ENCODE measurements around the gene LRRC4B. TPM values are rescaled to one million over a fixed set of nuclear protein-coding genes. Genes with fewer than 3 reads are reported as not detected.
"Not testable (repeated sequence)": the region's sequence is repeated elsewhere in the genome, so short reads cannot be mapped to it uniquely, and the experiment has no call there.

Gene LRRC4B
- total and polyA plus RNA-seq, 2 donors (not counting 1 experiment from before 2014, with no cell fraction given) = 0.02 to 0.17 TPM

GRCh38 chr19:50580970-50581634, 12.9 kb upstream of the LRRC4B start:
- no peaks in the 10 kb centered on the region for H3K27me3 ChIP-seq (ENCODE audit: control insufficient read depth, insufficient read depth, low read length)
- no peak overlapping the region for H3K27ac ChIP-seq (ENCODE audit: insufficient read depth, low read length)
- no peak overlapping the region for H3K9ac ChIP-seq (ENCODE audit: insufficient read depth, low read length)
- H3K36me3 ChIP-seq (ENCODE audit: control insufficient read depth, insufficient read depth, low read length) = no peaks in the 10 kb centered on the region
- no peak for DNase-seq (ENCODE audit: low read depth in 2 of 2)
- no peaks in the 10 kb centered on the region for H3K79me2 ChIP-seq (ENCODE audit: control insufficient read depth, insufficient read depth, low read length)
- no peaks in the 10 kb centered on the region for H3K9me3 ChIP-seq (ENCODE audit: control insufficient read depth, insufficient read depth, low read depth, low read length)
- H3K4me1 ChIP-seq (ENCODE audit: control insufficient read depth, extremely low read depth, insufficient read depth, low read length) = no peaks in the 10 kb centered on the region
- no peak overlapping the region for H3K4me3 ChIP-seq (replicated peaks in 1 of 4; ENCODE audit: control extremely low read depth in 1 of 4, insufficient read depth in 1 of 4, low read depth in 3 of 4, low read length in 4 of 4)
- H4K20me1 ChIP-seq (ENCODE audit: control insufficient read depth, extremely low read depth, insufficient read depth, low read length) = no peaks in the 10 kb centered on the region
- H3K4me2 ChIP-seq (ENCODE audit: extremely low read depth, insufficient read depth, low read length) = no peak overlapping the region
- TF ChIP-seq CTCF (conservative IDR thresholded peaks at IDR 0.05 in 1 of 2, IDR thresholded peaks at IDR 0.05 in 1 of 2; ENCODE audit: low read depth in 1 of 2, low read length in 2 of 2) (no peak), EZH2 (IDR thresholded peaks at IDR 0.05; ENCODE audit: low read length, missing control alignments) (no peak)
- H2AFZ ChIP-seq (ENCODE audit: low read length) = no peak overlapping the region

GRCh38 chr19:50580240-50580639, 12.0 kb upstream of the LRRC4B start:
- Histone ChIP-seq H3K27me3 (ENCODE audit: control insufficient read depth, insufficient read depth, low read length) (no peaks in the 10 kb centered on the region), H3K4me2 (ENCODE audit: extremely low read depth, insufficient read depth, low read length) (no peak overlapping the region), H3K9ac (ENCODE audit: insufficient read depth, low read length) (no peak overlapping the region), H3K27ac (ENCODE audit: insufficient read depth, low read length) (no peak overlapping the region), H3K79me2 (ENCODE audit: control insufficient read depth, insufficient read depth, low read length) (no peaks in the 10 kb centered on the region), H2AFZ (ENCODE audit: low read length) (no peak overlapping the region), H4K20me1 (ENCODE audit: control insufficient read depth, extremely low read depth, insufficient read depth, low read length) (no peaks in the 10 kb centered on the region), H3K9me3 (ENCODE audit: control insufficient read depth, insufficient read depth, low read depth, low read length) (no peaks in the 10 kb centered on the region), H3K4me1 (ENCODE audit: control insufficient read depth, extremely low read depth, insufficient read depth, low read length) (no peaks in the 10 kb centered on the region), H3K36me3 (ENCODE audit: control insufficient read depth, insufficient read depth, low read length) (no peaks in the 10 kb centered on the region), H3K4me3 (replicated peaks in 1 of 4; ENCODE audit: control extremely low read depth in 1 of 4, insufficient read depth in 1 of 4, low read depth in 3 of 4, low read length in 4 of 4) (no peak overlapping the region)
- no peak for DNase-seq (ENCODE audit: low read depth in 2 of 2)
- no peak for TF ChIP-seq CTCF (conservative IDR thresholded peaks at IDR 0.05 in 1 of 2, IDR thresholded peaks at IDR 0.05 in 1 of 2; ENCODE audit: low read depth in 1 of 2, low read length in 2 of 2)
- no peak for TF ChIP-seq EZH2 (IDR thresholded peaks at IDR 0.05; ENCODE audit: low read length, missing control alignments)

- not testable (repeated sequence) for H3K79me2 ChIP-seq (ENCODE audit: control insufficient read depth, insufficient read depth, low read length); H3K27me3 ChIP-seq (ENCODE audit: control insufficient read depth, insufficient read depth, low read length); H3K9ac ChIP-seq (ENCODE audit: insufficient read depth, low read length); H3K4me3 ChIP-seq (replicated peaks in 1 of 4; ENCODE audit: control extremely low read depth in 1 of 4, insufficient read depth in 1 of 4, low read depth in 3 of 4, low read length in 4 of 4); H4K20me1 ChIP-seq (ENCODE audit: control insufficient read depth, extremely low read depth, insufficient read depth, low read length); H3K4me1 ChIP-seq (ENCODE audit: control insufficient read depth, extremely low read depth, insufficient read depth, low read length); H3K27ac ChIP-seq (ENCODE audit: insufficient read depth, low read length); H3K36me3 ChIP-seq (ENCODE audit: control insufficient read depth, insufficient read depth, low read length); DNase-seq (ENCODE audit: low read depth in 2 of 2); H3K4me2 ChIP-seq (ENCODE audit: extremely low read depth, insufficient read depth, low read length); H3K9me3 ChIP-seq (ENCODE audit: control insufficient read depth, insufficient read depth, low read depth, low read length); H2AFZ ChIP-seq (ENCODE audit: low read length)
These were observed 8.5 kb upstream of the LRRC4B start for GRCh38 chr19:50576769-50577168.

Data from fibroblast of lung (primary cell).